Right lobe of liver (tissue), 6 donors: ENCODE measurements around the gene SGO1. TPM values are rescaled to one million over a fixed set of nuclear protein-coding genes. Genes with fewer than 3 reads are reported as not detected.

ENCODE experiments used
- ATAC-seq, 4 donors: fragments of 200-7000 bp; cut with Tn5 transposase; one replicate each; pipeline ENCODE4 v1.9.1; 2020; ENCODE audit warnings: mild to moderate bottlenecking in 4 of 4, moderate library complexity in 4 of 4
- DNase-seq, 3 donors: peaks; one replicate each; pipeline ENCODE4 v3.0.0-alpha.2; 2020
- H3K27ac ChIP-seq, 3 donors: fragments of 200-600 bp; one replicate each; pipeline ENCODE4 v1.8.0; 2022
- H3K27me3 ChIP-seq, 2 donors: fragments of 200-600 bp; one replicate each; pipeline ENCODE4 v1.8.0; 2022
- H3K36me3 ChIP-seq, 4 donors: fragments of 200-600 bp; sonication (generic) in 1 of 4; one replicate each; pipeline versions ENCODE4 v1.5.1 to v1.8.0; 2017 to 2022; ENCODE audit warnings: control low read depth in 1 of 4
- H3K4me1 ChIP-seq, 4 donors: fragments of 200-600 bp; sonication (generic) in 1 of 4; one replicate each; pipeline versions ENCODE4 v1.5.1 to v1.8.0; 2017 to 2022; ENCODE audit warnings: control low read depth in 1 of 4
- H3K4me3 ChIP-seq, 3 donors: fragments of 200-600 bp; one replicate each; pipeline ENCODE4 v1.8.0; 2022
- H3K9me3 ChIP-seq, 4 donors: fragments of 200-600 bp; sonication (generic) in 1 of 4; one replicate each; pipeline versions ENCODE4 v1.5.1 to v1.8.0; 2017 to 2022; ENCODE audit warnings: control low read depth in 1 of 4
- CTCF ChIP-seq, 4 donors: fragments of 200-600 bp in 3 of 4; fragments of 450-650 bp in 1 of 4; IDR thresholded peaks; one replicate each; pipeline versions ENCODE4 v1.5.1 to v1.8.0; 2016 to 2022; ENCODE audit warnings: antibody characterized with exemption in 4 of 4, mild to moderate bottlenecking in 2 of 4
- POLR2A ChIP-seq: fragments of 450-650 bp; IDR thresholded peaks from one replicate; pipeline ENCODE4 v1.6.1; 2017; ENCODE audit warnings: antibody characterized with exemption, mild to moderate bottlenecking
- WGBS: methylation state at CpG from one replicate; pipeline ENCODE4 v1.1.6; 2018; ENCODE audit warnings: low coverage, low lambda C conversion rate; ENCODE audit not compliant: insufficient coverage; ENCODE audit errors: missing lambda C conversion rate; 5-methylcytosine and 5-hydroxymethylcytosine counted together
- intact Hi-C, 2 donors: fragments of 100-400 bp; cut with DNase I; formaldehyde crosslinking; loops; one replicate each; pipeline versions ENCODE4 v1.11.2 to v1.14.1; 2022
- total RNA-seq, 6 experiments: library from RNA; depleted of rRNA in 2 of 6; stranded (reverse); fragments of >200 nt in 2 of 6; fragmentation: NEBNext Ultra II Directional in 3 of 6; extraction: Animal tissue kit (Norgen Biotek cat#: 25700) in 3 of 6; gene quantifications; one replicate each; pipeline versions ENCODE4 v1.1.0 to v1.2.4, GENCODE V29; 2016 to 2023
- donor health status: DM: no; HTN: yes; CAD: no.
- donor health status: DM: no; HTN: no; CAD: no.
- donor health status: DM: no; HTN: no; CAD: no.
- donor health status: DM: no; HTN: yes; CAD: no.
- donor health status: DM: no; HTN: yes; CAD: no.

Gene SGO1
- total RNA-seq, 6 experiments from 2014 or later, result 0.20 to 1.1 (median 0.58) TPM

- no peak for ATAC-seq
- H3K4me3 ChIP-seq, result no peak overlapping the region
- peaks cover 0 to 8% (median 0%) of the 10 kb centered on the region in 4 donors for H3K36me3 ChIP-seq
- no peaks in the 10 kb centered on the region for H3K27me3 ChIP-seq
- TF ChIP-seq POLR2A (no peak), CTCF (IDR thresholded peaks at IDR 0.05) (no peak)
- intact Hi-C loops, result no loop called here
- no peaks in the 10 kb centered on the region for H3K4me1 ChIP-seq
- no peak for DNase-seq
- WGBS, result 86% methylated on average over 8 of the region's 8 CpGs
- H3K9me3 ChIP-seq, result no peaks in the 10 kb centered on the region
- H3K27ac ChIP-seq, result no peak overlapping the region
These were observed 39.7 kb downstream of the SGO1 start for GRCh38 chr3:20146301-20146700.

GRCh38 chr3:20145874-20146273 lies 40.1 kb downstream of the SGO1 start:
- WGBS, result 76% methylated on average over 2 of the region's 2 CpGs
- Histone ChIP-seq H3K4me1 (no peaks in the 10 kb centered on the region), H3K36me3 (peaks cover 0 to 12% (median 0%) of the 10 kb centered on the region in 4 donors), H3K27me3 (no peaks in the 10 kb centered on the region), H3K9me3 (no peaks in the 10 kb centered on the region), H3K27ac (no peak overlapping the region), H3K4me3 (no peak overlapping the region)
- ATAC-seq (no peak), DNase-seq (no peak)
- TF ChIP-seq CTCF (IDR thresholded peaks at IDR 0.05) (no peak), POLR2A (no peak)
- intact Hi-C loops, result no loop called here

- no peak overlapping the region for H3K27ac ChIP-seq
- H3K4me1 ChIP-seq, result no peaks in the 10 kb centered on the region
- ATAC-seq, result no peak
- intact Hi-C loops, result no loop called here
- H3K9me3 ChIP-seq, result no peaks in the 10 kb centered on the region
- TF ChIP-seq POLR2A (no peak), CTCF (IDR thresholded peaks at IDR 0.05) (no peak)
- no peak overlapping the region for H3K4me3 ChIP-seq
- no peaks in the 10 kb centered on the region for H3K27me3 ChIP-seq
- WGBS, result 100% methylated on average over 2 of the region's 2 CpGs
- DNase-seq, result no peak
- H3K36me3 ChIP-seq, result peaks cover 0 to 20% (median 0%) of the 10 kb centered on the region in 4 donors
These were observed 42.5 kb downstream of the SGO1 start for GRCh38 chr3:20143519-20143918.

- ATAC-seq (no peak), DNase-seq (no peak)
- Histone ChIP-seq H3K9me3 (no peaks in the 10 kb centered on the region), H3K27ac (no peak overlapping the region), H3K4me1 (no peaks in the 10 kb centered on the region), H3K27me3 (no peaks in the 10 kb centered on the region), H3K4me3 (no peak overlapping the region), H3K36me3 (peaks cover 0 to 13% (median 0%) of the 10 kb centered on the region in 4 donors)
- WGBS, result 100% methylated on average over 4 of the region's 4 CpGs
- intact Hi-C loops, result no loop called here
- TF ChIP-seq POLR2A, result no peak
- no peak for TF ChIP-seq CTCF (IDR thresholded peaks at IDR 0.05)
These were observed 43.5 kb downstream of the SGO1 start for GRCh38 chr3:20142517-20142916.

GRCh38 chr3:20141851-20142250 lies 44.2 kb downstream of the SGO1 start:
- Histone ChIP-seq H3K4me1 (no peaks in the 10 kb centered on the region), H3K27me3 (no peaks in the 10 kb centered on the region), H3K36me3 (peaks cover 0 to 13% (median 0%) of the 10 kb centered on the region in 4 donors), H3K4me3 (no peak overlapping the region), H3K27ac (no peak overlapping the region), H3K9me3 (no peaks in the 10 kb centered on the region)
- WGBS, result 80% methylated on average over 5 of the region's 7 CpGs
- TF ChIP-seq POLR2A, result no peak
- TF ChIP-seq CTCF (IDR thresholded peaks at IDR 0.05), result no peak
- no peak for ATAC-seq
- no peak for DNase-seq
- intact Hi-C loops, result no loop called here
